HG03108 (cell line): Measurements from ENCODE around the gene SLC25A6.
"Not testable (repeated sequence)": the region's sequence is repeated elsewhere in the genome, so short reads cannot be mapped to it uniquely, and the experiment has no call there.

Source experiments
- ATAC-seq: cut with Tn5 transposase; IDR thresholded peaks from one replicate; pipeline ENCODE4 v1.9.1; 2021; ENCODE audit warnings: moderate library complexity; ENCODE audit not compliant: unreplicated experiment

Gene SLC25A6

DNA sequence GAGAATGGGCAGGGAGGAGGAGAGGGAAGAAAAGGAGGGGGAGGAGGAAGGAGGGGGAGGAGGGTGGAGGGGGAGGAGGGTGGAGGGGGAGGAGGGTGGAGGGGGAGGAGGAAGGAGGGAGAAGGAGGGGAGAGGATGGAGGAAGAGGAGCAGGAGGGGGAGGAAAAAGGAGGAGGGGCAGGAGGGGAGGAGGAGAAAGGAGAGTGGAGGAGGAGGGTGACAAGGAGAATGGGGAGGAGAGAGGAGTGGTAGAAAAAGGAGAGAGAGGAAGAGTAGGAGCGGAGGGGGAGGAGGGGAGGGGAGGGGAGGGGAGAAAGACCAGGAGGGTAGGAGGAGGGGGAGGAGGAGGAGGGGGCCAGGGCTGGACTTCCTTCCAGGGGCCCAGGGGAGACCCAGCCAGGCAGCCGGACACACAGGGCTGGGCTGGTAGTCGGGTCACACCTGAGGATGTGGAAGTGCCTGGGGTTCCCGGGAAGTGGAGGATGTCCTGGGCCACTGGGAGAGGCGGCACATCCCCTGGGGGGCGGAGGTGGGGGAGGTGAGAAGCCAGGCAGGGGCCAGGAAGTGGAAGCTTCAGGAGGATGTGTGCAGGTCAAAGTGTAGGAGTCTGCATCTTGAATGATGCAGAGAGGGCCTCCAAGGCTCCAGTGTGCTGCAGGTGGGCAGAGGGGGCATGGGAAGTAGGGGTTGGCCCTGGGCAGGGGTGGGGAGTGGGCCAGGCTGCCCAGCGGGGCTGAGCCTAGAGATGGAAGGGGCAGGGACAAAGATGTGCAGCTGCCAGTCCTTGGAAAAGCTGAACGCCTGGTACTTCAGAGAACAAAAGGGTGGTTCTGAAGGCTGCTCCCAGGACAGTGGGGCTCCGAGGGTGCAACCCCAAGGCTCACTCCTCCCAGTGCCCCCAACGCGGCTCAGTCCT is 36.5 kb downstream of the SLC25A6 start:
- no peak for ATAC-seq

DNA sequence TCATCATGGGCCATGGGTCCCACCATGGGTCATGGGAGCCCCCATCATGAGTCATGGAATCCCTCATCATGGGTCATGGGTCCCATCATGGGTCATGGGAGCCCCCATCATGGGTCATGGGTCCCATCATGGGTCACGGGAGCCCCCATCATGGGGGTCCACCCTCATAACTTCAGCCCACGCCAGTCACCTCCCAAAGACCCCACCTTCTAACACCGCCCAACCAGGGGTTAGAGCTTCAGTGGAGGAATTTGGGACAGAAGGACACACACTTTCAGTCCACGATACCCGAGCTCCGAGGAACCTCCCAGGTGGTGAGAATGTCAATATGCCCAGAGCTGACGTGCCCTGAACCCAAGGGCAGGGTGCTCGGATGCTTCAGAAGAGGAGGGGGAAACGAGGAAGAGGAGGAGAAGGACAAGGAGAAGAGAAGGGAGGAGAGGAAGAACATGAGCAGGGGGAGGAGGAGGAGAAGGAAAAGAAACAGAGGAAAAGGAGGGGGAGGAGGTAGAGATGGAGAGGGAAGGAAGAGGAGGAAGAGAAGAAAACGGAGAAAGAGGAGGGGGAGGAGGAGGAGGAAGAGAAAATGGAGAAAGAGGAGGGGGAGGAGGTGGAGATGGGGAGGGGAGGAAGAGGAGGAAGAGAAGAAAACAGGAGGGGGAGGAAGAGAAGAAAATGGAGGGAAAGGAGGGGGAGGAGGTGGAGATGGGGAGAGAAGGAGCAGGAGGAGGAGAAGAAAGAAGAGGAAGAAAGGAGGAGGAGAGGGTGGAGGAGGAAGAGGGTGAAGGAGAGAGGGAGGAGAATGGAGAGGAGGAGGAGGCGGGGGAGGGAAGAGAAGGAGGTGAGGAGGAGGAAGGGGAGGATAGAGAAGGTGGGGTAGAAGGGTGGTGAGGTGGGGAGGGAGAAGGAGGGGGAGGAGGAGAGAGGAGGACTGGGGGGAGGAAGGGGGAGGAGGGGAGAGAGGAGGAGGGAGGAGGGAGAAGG is 37.6 kb downstream of the SLC25A6 start:
- ATAC-seq, result no peak

DNA sequence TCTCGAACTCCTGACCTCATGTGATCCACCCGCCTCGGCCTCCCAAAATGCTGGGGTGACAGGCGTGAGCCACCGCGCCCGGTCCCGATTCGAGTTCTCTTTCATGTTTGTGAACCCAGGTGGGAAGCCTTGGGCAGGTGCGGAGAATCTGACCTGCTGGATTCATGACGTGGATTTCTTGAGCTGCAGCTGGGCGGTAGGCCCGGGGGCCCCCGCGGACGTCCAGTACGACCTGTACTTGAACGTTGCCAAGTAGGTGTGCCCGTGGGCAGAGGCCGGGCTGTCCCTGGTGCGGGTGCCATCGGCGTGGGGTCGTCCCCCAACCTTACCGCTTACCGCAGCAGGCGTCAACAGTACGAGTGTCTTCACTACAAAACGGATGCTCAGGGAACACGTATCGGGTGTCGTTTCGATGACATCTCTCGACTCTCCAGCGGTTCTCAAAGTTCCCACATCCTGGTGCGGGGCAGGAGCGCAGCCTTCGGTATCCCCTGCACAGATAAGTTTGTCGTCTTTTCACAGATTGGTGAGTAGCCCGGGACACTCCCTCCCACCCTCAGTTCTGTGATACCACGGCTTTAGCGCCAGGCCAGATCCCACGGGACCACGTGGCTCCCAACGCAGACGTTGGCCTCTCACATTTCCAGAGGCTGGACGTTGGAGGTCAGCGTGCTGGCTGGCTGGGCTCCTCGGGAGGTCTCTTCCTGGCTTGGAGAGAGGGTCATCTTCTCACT is 39.8 kb downstream of the SLC25A6 start:
- no peak for ATAC-seq

DNA sequence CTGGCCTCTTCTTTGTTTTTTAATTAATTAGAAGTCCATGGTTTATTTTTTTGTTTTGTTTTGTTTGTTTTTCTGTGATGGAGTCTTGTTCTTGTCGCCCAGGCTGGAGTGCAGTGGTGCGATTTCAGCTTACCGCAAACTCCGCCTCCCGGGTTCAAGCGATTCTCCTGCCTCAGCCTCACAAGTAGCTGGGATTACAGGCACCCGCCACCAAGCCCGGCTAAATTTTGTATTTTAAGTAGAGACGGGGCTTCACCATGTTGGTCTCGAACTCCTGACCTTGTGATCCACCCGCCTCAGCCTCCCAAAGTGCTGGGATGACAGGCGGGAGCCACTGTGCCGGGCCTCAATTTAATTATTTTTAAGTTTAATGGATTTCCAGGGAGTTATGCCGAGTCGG is 42.3 kb downstream of the SLC25A6 start:
- not testable (repeated sequence) for ATAC-seq

DNA sequence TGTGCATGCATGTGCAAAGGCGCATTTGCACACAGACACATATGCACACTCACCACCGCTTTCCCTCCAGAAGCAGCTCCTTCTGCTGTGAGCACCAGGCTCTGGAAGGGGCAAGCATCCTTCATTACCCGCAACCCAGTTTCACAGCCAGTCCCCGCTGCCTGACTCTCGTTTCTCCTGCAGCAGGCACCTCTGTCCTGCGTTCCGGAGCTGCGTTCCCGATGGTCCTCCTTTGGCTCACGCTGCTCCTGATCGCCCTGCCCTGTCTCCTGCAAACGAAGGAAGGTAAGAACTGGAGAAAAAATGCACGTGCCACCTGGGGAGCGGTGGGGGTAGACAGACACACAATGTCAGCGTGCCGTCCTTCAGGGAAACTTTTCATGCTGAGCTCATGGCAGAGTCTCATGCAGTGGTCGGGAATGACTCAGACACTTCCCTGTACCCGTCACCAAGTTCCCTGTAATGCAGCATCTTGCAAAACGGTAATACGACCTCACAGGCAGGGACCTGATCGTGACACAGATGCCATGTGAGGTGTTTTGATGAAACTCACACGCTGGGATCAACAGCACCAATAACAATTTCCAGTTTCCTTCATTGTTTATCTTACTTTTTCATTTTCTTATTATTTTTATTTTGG is 50.2 kb downstream of the SLC25A6 start:
- no peak for ATAC-seq

DNA sequence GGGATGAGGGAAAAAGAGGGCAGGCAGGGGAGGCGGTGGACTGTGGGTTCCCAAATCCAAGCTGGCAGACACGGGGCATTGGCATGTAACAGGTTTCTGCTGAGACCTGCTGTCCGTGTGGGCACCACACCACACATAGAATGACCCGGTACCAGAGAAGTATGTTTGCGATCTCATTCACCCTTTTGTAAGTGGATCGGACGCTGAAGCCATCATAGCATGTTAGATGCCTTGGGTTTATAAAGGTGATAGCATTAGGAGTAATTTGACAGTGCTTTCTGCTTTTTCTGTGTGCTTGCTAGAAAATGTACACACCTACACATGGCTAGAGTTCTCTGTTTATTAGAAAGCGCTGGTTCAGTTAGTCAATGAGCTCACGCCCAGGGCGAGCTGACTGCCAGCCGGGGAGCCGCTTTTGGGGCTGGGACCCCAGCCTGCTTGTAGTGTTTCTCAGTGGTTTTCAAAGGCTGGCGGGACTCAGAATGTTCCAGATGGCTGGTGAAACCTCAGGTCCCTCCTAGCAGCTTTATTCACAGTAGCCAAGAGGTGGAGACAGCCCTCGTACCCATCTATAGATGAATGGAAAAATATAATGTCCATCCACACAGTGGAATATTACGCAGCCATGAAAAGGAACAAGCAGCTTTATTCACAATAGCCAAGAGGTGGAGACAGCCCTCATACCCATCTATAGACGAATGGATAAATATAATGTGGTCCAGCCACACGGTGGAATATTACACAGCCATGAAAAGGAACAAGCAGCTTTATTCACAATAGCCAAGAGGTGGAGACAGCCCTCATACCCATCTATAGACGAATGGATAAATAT is 54.7 kb downstream of the SLC25A6 start:
- peak; percentile 25 for ATAC-seq

DNA sequence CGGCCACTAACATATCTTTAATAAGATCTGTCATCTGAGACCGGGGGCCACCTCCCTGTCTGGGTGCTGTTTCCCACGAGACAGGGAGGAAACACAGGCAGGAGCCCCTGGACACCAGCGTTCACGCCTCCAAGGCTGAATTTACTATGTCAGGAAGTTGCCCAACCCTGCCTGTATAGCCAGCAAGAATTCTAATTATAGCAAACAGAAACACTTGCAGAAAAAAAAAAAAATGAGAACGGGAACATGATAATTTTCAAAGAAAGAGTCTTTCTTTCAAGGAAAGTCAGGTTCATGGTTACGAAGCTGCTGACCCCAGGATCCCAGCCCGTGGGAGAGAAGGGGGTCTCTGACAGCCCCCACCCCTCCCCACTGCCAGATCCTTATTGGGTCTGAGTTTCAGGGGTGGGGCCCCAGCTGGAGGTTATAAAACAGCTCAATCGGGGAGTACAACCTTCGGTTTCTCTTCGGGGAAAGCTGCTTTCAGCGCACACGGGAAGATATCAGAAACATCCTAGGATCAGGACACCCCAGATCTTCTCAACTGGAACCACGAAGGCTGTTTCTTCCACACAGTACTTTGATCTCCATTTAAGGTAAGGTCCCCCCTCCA is 55.5 kb downstream of the SLC25A6 start, which contains the start of gene IL3RA:
TSS of gene IL3RA (plus strand) at position 455 of the 613 bp plus-strand sequence. CDS start 4,981 bp downstream, outside the sequence.
- ATAC-seq, result peak; percentile 64
